ENCODE results near the gene CYB5A.

DNA sequence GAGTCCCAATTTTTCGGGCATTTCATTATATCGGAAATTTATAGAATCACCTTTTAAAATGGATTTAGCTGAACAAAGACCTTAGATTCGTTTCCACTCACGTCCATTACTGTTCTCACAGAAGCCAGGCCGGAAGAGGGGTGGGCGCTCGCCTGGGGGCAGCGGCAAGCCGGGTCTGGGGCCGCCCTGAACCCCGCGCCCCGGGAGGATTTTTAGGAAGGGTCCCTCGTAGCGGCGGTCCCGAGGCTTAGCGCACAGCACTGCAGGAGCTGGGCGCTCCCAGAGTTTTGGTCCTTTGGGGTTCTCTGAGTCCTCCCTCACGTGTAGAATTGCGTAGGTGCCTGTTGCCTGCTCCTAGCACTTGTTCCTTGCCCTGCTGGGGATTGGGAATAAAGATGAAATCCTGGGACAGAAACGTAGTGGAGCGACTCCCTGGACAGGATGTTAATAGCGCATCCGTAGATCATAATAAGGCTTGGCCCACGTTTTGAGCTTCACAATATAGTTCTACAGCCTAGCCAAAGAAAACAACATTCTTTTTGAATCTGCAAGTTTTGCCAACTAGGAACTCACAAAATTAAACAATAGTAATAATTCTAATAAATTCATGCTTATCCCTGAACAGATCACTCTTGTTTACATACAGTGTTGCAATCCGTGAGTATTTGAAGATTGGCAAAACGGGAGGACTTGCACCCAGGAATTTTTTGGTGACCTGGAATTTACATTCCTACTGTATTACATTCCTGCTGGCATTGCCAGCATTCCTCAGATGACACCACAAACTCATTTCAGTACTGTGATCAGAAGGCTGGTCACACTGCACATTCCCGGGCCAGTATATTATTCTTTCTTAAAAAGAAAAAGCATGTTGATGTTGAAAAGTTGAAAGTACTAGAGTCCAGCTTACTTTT, 24.8 kb upstream of the CYB5A start:
- TF ChIP-seq, protein P1, sequence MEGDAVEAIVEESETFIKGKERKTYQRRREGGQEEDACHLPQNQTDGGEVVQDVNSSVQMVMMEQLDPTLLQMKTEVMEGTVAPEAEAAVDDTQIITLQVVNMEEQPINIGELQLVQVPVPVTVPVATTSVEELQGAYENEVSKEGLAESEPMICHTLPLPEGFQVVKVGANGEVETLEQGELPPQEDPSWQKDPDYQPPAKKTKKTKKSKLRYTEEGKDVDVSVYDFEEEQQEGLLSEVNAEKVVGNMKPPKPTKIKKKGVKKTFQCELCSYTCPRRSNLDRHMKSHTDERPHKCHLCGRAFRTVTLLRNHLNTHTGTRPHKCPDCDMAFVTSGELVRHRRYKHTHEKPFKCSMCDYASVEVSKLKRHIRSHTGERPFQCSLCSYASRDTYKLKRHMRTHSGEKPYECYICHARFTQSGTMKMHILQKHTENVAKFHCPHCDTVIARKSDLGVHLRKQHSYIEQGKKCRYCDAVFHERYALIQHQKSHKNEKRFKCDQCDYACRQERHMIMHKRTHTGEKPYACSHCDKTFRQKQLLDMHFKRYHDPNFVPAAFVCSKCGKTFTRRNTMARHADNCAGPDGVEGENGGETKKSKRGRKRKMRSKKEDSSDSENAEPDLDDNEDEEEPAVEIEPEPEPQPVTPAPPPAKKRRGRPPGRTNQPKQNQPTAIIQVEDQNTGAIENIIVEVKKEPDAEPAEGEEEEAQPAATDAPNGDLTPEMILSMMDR (IDR thresholded peaks at IDR 0.05) = no peak
- TF ChIP-seq POLR2A (IDR thresholded peaks at IDR 0.05) = no peak
- TF ChIP-seq EP300 (IDR thresholded peaks at IDR 0.05; ENCODE audit: low read depth) = no peak
